GM21717 (cell line): ENCODE results near the gene AHNAK2.

Experiments used
- ATAC-seq: cut with Tn5 transposase; IDR thresholded peaks from one replicate; pipeline ENCODE4 v1.9.1; 2021; ENCODE audit warnings: mild to moderate bottlenecking, moderate library complexity; ENCODE audit not compliant: unreplicated experiment

AHNAK2 gene

DNA sequence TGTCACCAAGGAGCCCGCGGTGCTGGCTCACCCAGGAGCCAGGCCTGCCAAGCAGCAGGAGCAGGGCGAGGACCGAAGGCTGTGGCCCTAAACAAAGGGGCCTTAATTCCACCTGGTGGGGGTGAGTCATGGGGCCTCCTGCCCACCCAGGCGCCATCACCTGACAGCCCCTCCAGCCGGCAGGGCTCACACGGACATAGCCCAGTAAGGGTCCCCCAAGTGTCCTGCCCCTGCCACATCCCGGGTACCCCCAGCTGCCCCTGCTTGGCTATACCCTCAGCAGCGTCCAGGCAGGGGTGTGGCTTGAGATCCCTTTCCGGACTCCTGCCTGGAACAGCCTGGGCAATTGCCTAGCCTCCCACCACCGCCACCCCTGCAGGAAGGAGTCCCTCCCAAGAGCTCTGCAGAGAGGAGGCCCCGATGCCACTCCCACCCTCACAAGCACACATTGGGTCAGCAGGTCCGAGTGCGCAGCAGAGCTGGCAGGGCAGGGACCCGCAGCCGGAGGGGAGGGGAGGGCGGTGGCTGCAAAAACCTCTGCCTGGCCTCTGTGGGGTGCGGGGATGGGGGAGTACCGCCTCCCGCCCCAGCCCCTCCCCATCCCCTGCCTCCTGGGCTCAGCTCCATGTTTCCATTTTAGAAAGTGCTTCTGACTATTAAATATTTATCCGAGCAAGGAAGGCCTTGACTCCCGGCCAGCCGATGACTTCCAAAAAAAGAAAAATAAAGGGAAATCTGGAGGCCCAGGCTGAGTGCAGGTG lies 4.6 kb downstream of the AHNAK2 start:
- ATAC-seq = no peak

DNA sequence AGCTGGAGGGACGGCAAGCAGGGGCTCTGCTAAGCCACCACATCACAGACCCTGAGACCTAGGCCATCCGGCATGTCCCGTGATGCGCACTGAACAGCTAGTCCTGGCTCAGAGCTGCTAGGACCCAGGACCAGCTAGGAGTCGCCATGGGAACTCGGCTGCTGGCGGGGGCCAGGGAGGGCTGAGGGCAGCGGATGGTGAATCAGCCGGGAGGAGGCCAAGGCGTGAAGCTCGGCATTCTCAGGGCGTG lies 5.1 kb downstream of the AHNAK2 start:
- no peak for ATAC-seq

DNA sequence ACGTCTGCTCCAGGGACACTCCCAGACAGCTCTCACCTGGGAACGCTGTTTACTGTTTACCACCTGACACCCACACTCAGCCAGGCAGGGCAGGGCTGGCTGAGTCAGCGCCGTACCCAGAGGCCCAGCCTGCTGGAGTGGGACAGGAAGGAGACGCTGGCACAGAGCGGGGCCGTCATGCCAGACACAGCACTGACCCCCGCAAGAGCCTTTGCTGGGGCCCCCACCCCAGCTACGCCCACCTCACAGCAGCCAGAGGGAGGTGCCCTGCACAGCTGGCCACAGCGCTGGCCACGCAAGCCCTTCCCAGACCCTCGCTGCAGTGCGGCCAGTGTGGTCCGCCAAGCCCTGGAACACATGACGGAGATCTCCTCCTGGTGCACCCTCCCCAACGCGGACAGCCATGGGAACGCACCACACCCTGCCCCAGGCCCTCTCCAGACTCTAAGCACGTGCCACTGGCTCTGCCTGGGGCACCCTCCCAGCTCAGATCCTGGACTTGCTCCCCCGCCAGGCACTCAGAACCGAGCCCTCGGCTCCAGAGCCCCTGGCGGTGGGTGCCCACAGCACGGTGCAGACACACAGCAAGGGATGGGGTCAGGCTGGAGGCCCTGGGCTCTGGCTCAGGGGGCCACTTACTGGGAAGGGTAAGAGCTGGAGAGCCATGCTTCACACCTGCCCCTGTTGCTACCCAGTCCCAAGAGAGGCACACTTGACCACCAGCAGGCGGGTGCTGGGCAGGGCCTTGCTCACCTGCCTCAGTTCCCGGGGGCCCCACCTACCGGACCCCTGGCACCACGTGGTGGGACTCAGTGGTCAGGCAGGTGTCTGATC lies 5.7 kb downstream of the AHNAK2 start:
- no peak for ATAC-seq

DNA sequence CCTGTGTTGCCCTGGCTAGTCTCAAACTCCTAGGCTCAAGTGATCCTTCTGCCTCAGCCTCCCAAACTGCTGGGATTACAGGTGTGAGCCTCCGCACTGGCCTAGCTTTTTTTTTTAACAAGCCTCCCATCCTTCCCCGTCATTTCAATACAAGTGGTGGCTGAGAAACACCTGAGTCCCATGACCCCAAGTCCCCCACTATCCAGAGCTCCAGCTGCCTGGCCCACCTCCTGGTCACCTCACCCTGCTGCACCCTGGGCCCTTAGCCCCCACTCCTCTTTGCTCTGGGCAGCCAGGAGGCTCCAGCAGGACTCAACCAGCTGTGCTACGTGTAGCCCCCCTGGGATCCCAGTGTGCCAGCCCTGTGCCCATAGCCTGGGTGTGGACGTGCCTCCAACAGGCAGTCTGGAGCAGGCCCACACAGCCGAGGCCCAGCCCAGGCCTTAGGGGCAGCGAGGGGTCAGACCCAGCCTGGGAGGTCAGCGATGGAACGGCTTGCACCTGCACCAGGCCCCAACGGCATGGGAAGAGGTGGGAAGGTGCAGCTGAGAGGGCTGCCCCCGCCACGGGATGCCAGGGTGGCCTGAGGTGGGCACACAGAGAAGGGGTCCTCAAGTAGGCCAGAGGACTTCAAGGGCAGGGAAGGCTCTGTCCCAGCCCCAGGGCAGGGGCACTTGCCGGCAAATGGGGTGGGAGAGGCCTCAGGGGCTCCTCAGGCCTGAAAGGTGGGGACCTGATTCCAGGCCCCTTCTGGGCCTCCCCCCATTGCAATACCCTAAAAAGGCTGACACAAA lies 6.5 kb downstream of the AHNAK2 start:
- ATAC-seq = no peak

DNA sequence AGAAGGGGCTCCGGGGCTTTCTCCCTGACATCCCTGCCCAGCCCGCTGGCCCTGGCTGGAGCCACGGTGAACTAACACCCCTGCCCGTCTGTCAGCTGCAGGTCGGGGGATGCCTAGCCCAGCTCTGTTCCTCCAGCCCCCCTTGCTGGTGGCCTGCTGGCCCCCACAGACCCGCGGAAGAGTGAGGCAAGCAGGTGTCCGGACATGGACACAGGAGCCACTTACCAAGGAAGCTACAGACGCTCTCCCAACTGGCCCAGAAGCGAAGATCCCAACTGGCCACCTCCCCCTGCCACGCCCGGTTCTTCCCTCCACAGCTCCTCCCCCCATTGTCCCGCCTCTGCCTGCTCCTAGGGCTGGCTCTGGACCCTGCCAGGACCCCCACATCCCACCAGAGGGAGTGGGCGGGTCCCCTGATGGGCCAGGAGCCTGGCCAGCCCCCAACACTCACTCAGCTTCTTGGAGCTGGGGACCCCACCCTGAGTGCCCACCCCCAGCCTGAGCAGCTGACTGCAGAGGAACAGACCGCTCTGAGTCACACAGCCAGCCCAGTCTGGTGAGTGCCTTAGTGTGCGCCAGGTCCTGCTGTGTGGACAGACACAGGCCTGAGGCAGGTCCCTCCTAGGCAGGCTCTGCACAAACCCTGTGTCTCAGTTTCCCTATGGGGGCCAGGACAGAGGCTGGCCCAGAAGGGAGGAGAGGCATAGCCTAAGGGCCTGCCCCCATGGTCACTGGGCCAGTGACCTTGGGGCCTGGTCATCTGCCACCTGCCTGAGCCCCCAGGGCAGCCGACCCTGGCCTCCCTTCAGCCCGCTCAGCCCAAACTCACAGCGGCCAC lies 7.7 kb downstream of the AHNAK2 start:
- no peak for ATAC-seq

DNA sequence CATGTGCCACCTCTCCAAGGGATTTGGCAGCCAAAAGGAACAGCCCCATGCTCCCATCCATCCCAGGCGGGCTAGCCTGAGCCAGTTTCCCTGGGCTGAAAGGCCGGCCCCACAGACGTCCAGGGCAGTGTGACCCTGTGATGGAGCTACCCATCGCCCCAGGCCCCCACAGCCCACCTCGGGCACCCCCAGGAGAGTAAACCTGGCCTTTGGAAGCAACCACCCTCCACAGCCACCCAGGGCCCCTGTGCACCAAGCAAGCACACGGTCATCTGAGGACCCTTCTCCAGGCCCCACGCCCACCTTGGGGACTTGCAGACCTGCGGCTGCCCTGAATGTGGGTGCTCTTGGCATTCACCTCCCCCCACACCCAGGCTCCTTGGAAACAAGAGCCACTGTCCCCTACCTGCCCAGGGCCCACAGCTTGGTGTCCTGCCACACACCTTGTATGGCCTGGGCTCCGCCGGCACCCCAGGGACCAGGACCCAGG lies 8.4 kb downstream of the AHNAK2 start:
- ATAC-seq = no peak

DNA sequence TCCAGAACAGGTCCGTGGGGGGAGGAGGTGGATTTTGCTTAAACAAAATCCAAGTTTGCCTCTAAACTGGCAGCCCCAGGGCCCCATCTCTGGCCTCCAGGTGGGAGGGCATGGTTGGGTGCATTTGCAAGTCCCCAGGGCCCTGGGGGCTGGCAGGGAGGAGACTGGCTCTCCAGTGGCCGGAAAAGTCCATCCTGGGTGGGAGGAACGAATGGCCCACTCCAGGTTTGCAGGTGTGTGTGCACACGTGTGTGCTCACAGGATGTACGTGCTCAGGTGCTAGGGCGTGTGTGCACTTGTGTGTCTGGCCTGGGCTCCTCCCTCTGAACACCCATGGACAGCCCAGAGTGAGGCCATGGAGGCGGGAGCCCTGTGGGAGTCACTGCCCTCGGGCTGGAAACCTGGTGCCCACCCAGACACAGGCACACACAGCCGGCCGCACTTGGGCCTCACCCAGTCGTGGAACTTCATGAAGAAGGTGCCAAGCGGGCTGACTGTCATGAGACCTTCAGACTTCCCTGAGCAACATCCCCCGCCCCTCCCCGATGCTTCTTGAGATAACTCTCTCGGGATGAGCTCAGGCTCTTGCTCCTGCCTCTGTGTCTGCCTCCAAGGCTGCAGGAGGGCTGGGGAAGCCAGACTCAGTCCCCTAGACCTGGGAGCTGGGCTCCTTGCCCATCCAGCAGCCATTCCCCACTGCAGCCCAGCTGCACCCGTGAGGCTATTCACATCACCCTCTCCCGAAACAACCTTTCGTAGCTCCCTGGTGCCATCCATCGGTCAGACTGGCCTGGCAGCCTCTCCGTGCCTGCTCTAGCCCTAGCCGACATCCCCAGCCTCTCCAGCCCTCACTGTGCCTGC lies 9.4 kb downstream of the AHNAK2 start:
- no peak for ATAC-seq

DNA sequence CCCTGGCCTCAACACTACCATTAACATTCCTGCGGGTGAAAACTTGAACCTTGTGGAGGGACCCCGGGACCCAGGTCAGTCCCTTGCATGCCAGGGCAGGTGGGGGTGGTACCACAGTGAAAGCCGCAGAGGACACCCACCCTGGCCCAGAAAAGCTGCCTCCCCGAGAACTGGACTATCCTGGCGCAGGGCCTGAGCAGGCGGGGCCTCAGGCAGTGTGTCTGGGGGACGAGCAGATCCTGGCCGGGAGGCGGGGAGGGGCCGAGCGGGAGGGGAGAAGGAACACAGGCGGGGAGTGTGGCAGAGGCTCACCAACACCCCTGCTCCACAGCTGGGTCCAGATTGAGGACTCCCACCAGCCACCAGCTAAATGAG lies 10.0 kb downstream of the AHNAK2 start:
- no peak for ATAC-seq

DNA sequence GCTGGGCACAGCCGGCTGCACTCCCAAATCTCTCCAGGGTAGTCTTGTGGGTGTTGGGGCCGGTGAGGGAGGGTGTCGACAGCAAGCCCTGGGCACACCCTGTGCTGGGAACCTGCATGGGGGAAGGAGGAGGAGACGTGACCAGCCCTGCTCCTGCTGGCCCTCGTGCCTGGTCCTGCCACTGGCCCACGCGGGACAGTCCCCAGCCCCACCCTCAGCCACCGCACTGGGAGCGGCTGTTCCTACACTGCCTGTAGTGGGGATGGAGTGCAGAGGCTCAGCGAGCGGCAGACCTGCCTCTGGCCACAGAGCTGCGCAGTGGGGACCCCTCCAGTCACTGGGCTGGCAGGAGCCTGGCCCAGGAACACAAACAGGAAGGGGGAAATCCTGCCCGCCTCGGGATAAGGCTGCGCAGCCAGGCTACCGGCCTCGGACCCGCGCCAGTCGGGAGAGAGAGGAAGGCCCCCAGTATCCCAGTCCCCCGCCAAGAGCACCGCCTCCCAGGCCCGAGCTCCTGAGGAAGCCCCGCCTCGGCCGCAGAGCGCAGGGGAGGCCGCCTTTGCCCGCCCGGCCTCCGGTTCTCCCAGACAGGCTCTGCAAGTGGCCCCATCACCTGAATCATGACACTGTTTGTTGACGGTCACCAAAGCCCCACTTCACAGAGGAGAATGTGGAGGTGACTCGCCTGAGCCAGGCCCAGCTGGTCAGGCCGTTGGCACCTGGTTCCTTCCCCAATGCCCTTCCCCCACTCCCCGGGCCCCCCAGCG lies 10.6 kb downstream of the AHNAK2 start:
- no peak for ATAC-seq

DNA sequence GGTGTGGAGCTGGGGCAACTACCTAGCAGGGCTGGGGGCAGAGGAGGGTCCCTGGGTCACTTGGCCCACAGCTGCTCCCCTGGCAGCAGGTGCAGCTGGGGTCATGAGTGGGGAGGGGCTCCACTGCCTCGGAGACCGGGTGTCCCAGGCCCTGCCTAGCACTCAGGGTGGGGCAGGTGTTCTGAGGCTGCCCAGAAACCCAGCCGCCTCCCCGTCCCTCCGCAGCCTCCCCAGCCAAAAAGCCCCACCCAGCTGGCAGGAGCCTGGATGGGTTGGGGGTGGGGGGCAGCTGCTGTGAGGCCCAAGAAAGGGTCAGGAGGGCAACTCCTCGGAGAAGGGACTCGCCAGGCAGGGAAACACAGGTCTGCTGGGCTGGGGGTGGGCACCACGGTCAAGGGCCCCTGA lies 11.2 kb downstream of the AHNAK2 start:
- ATAC-seq = no peak

DNA sequence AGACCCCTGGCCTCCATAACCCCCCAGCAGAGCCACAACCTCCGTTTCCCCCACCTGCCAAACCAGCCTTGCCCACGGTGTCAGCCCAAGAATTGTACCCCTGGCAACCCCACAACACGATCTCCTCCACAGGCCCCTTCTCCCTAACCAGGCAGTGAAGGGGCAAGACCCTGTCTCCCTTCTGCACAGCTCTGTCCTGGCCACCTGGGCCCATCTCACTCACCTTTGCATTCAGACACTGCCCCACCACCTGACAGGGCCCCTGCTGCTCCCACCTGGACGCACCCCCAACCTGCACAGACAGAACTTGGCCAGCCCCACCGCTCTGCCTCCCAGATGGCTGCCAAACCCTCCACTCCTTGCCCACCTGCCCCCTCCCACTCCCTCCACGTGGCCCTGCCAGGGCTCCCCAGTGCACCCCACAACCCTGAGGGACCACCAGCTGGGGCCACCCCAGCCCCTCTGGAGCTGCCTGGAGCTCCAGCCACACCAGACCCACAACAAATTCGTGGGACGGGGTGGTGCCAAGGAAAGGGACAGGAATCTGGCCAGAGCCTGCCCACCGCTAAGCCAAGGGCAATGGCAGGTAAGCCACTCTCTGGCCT lies 11.8 kb downstream of the AHNAK2 start:
- ATAC-seq = no peak

DNA sequence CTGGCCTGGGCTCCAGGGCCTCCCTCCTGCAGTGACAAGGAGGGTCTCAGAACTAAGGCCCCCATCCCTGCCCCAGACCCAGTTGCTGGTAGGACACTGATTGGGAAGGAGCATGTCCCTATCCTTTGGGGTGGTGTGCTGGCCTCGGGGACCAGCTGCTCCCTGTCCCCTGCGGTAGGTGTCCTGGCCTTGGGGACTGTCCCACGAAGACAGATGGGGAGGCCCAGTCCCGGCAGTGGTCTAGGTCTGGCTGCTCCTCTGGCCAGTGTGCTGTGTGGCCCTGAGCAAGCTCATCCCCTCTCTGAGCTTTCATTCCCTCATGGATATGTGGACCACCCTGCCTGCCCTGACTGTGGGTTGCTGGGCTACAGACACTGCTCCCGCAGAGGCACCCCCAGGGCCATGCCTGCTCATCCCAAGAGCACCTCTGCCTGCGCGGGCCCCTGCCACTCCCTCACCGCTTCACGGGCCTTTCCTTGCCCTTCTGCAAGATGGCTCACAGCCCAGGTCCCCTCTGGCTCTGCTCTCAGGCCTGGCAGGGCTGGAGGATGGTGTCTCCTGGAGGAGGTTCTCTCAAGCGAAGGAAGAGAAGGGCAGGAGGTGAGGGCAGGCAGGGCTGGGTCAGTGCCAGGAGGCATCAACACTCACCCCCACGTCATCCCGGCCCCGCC lies 12.5 kb downstream of the AHNAK2 start:
- no peak for ATAC-seq

DNA sequence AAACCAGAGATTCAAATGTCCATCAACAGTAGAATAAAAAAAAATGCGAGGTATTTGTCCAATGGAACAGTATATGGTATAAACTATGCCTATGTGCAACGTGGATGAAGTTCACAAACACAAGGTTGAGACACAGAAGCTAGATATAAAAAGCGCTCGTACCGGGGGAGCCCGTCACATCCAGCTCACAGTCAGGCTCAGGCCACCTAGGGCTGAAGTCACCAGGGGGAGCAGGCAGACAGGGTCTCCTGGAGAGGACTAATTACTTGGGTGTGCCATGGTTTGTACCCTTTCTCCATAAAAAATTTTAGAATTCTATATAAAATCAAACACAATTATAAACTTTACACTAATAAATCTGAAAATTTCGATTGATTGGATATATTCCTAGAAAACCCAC lies 13.6 kb downstream of the AHNAK2 start:
- ATAC-seq = no peak

DNA sequence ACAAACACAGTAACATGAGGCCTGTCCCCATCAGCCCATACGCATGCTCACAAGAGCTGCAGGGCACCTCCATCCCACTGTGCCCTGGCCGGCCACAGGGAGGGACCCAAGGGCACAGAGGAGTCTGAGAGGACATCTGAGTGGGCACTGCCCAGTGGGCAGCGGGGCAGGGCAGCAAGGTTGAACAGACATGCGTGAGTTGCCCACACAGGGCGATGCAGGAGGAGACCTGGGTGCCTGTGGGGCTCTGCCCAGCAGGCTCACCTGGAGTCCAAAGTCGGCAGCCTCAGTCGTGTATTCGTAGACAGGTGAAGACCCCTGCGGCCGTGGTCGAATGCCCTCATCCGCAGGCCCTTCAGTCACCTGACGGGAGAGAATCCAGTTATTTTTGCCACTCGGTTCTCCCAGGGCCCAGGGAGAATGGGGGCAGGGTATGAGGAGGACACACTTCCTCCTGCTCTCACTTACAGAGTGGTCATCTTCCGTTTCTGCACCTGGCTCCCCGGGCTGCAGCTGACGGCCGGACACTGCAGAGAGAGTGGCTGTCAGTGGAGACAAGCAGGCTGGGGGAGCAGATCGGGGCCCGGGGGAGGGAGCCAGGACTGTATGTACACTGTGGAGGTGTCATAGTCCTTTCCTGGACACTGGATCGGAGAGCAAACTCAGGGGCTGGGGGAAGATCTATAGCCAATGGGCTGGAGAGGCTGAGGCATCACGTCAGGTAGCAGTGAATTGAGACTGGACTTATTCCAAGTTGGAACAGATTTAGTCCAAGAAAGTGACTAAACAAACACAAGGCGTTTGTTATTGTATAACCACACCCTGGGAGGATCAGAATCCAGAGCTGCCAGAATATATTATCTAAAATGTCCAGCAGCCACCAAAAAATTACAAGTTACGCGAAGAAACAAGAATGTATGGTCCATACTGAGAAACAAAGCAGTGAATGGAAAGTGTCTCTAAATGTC lies 20.7 kb downstream of the AHNAK2 start:
- ATAC-seq = no peak

DNA sequence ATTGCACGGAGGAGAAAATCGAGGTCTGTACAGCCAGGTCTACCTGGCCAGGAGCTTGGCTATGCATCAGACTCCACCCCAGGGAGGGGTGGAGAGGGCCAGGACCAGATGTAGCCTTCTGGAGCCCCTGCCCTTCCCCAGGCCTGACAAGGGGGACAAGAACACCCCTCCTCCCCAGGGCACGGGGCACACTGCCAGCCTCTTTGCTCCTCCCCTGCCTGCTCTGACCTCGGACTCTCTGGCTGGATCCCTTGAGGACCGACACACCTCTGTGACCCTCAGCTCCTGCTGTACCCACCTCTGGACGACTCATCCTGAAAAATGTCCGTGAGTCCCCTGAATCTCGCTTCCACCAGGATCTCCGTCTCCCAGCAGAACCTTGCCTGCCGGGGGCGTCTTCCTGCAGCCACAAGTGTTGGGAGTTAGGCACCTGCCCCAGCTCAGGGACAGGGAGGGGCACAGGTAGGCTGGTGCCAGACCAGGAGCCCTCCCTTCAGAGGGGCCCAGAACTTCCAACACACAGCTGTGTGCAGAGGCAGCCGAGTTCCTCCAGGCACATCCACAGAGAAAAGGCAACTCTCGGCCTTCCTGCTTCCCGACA lies 21.8 kb downstream of the AHNAK2 start:
- no peak for ATAC-seq

DNA sequence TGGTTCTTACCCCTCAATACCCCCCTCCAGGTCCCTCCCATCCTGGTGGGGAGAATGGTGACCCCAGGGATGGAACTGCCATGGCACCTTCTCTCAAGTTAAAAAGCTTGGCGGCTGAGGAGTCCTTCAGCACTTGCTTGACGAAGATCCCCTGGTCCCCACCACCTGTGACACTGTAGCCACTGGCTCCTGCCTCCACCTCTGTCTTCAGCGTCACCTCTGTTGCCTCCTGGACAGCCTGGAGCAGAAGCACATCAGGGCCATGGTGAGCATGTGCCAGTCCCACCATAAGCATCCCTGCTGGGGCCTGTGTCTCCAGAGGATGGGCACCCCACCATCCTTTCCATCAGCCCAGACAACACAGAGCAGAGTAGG lies 22.8 kb downstream of the AHNAK2 start:
- ATAC-seq = no peak
